Fibroblast of mammary gland (primary cell): ENCODE data around the gene DAND5.
"Not testable (repeated sequence)": the region's sequence is repeated elsewhere in the genome, so short reads cannot be mapped to it uniquely, and the experiment has no call there.

Experiments
- DNase-seq: peaks from one replicate; pipeline ENCODE4 v3.0.0-alpha.2; 2010; ENCODE audit warnings: low read depth
- H3K4me3 ChIP-seq: 2 replicates; pipeline ENCODE4 v1.5.1; 2011; ENCODE audit warnings: low read depth, mild to moderate bottlenecking, low read length, moderate library complexity; ENCODE audit not compliant: control insufficient read depth
- CTCF ChIP-seq: conservative IDR thresholded peaks from 2 replicates; pipeline ENCODE4 v1.5.1; 2011; ENCODE audit warnings: low read depth, low read length, inconsistent platforms; ENCODE audit not compliant: control insufficient read depth, insufficient read depth

Gene DAND5

GRCh38 chr19:12946731-12947496 is 22.5 kb upstream of the DAND5 start:
- DNase-seq, result no peak
- no peak for TF ChIP-seq CTCF
- peak overlapping the region; percentile 89 for H3K4me3 ChIP-seq

- DNase-seq, result no peak
- no peak for TF ChIP-seq CTCF
- no peak overlapping the region for H3K4me3 ChIP-seq
Observed at GRCh38 chr19:12947702-12948611, 21.4 kb upstream of the DAND5 start.

DNA sequence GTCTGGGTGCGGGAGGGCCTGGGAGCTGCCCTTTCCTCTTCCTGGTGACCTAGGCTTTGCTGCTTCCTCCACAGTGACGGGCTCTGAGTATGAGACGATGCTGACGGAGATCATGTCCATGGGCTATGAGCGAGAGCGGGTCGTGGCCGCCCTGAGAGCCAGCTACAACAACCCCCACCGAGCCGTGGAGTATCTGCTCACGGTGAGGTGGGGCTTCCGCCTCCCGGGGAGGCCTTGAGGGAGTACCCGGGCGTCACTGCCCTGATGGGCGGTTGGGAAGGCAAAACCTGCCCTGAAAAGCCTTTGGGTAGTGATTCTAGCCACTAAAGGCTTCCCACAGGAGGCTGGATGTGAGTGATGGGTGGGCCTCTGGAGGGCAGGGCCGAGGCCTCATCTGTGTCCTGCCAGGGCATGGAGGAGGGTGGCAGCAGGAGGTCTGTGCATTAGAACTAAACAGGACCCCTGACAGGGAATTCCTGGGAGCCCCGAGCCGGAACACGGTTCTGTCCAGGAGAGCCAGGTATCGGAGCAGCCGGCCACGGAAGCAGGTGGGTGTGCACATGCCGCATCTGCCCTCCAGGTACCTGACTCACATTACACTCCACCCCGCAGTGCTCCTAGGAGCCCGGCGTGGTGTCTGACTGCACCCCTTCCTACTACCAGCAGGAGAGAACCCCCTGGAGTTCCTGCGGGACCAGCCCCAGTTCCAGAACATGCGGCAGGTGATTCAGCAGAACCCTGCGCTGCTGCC is 20.6 kb upstream of the DAND5 start:
- DNase-seq, result no peak
- no peak overlapping the region for H3K4me3 ChIP-seq
- no peak for TF ChIP-seq CTCF

GRCh38 chr19:12949363-12950283 is 19.8 kb upstream of the DAND5 start:
- TF ChIP-seq CTCF, result no peak
- H3K4me3 ChIP-seq, result no peak overlapping the region
- DNase-seq, result no peak

- DNase-seq, H3K4me3 ChIP-seq: not testable (repeated sequence)
Observed at GRCh38 chr19:12952050-12952449, 17.3 kb upstream of the DAND5 start.

DNA sequence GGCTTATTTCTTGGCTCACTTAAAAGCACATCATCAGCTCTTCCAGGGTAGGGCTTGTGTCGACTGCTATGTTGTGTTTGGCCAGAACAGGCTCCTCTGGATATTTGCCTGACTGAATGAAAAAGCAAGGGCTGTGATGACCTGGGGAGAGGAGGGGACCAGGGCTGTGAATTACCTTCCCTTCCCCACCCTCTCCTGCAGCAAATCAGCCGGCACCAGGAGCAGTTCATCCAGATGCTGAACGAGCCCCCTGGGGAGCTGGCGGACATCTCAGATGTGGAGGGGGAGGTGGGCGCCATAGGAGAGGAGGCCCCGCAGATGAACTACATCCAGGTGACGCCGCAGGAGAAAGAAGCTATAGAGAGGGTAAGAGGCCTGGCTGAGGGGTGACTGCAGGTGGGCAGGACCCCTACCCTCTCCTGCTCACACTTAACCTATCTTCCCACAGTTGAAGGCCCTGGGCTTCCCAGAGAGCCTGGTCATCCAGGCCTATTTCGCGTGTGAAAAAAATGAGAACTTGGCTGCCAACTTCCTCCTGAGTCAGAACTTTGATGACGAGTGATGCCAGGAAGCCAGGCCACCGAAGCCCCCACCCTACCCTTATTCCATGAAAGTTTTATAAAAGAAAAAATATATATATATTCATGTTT is 16.8 kb upstream of the DAND5 start:
- peak; percentile 87 for DNase-seq
- no peak overlapping the region for H3K4me3 ChIP-seq
- TF ChIP-seq CTCF, result no peak
